HG03139 (cell line): ENCODE measurements around the gene SP2.

Experiments
- ATAC-seq: cut with Tn5 transposase; IDR thresholded peaks from one replicate; pipeline ENCODE4 v1.9.1; 2021; ENCODE audit not compliant: unreplicated experiment

SP2 gene

DNA sequence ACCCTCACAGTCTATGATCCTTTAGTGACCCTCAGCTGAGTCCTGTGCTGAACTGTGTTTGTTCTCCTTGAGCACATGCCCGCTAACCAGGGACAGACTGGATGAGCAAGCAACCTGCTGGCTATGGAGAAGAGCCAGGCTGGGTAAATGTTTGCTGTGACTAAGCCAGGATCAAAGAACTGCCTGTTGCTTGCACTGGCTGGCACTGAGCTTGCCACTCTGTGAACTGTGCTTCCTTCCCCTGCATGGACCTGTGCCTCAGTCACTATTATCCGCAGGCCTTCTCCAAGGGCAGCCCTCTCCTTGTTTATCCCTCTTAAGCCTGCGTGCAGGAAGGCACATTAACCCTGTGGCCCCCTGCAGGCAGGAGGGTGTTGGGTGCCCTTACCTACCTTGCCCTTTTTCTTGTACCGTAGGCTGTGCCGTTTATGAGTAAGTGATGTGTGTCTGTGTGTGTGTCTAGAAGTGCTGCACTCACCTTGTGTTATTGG is 52.7 kb downstream of the SP2 start:
- ATAC-seq, result no peak

DNA sequence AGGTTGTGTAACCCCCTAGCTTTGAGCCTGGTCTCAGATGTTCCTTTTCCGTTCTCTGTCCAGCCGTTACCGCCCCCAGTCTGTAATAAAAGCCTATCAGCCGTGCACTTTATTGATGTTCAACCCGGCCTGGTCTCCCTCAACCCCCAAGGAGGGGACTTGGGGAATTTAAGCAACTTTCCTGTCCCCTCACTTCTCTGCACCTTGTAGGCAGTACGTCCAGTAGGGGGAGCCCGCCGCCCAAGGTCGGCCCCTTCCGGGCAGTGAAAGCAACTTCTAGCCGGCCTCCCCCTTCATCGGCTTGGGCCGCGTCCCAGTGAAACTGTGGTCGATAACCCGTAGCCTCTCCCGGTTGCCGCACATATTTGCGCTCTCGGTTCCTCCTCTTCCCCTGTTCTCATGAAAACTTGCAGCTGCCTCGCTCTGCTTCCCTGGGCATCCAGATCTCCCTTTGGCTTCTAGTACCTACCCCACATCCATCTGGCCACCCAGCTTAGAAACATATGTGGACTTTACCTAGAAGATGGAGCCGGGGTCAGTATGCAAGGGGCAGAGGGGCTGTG is 53.2 kb downstream of the SP2 start:
- ATAC-seq, result no peak

DNA sequence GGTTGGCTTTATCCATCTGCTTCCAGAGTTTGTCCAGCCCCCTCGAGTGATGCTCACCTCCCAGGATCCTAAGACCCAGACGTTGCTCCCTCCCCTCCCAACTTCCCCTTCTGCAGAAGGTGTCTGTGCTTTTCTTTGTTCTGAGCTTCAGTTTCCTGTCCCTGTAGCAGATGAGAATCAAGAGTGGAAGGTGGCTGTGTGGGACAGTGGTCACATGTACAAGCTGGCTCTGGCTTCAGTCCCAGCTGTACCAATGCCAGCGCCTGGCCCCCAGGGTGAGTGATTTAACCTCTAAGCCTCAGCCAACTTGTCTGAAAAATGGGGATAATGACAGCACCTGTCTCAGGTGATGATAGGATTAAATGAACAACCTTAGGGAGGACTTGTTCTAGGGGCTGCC is 53.9 kb downstream of the SP2 start:
- no peak for ATAC-seq

DNA sequence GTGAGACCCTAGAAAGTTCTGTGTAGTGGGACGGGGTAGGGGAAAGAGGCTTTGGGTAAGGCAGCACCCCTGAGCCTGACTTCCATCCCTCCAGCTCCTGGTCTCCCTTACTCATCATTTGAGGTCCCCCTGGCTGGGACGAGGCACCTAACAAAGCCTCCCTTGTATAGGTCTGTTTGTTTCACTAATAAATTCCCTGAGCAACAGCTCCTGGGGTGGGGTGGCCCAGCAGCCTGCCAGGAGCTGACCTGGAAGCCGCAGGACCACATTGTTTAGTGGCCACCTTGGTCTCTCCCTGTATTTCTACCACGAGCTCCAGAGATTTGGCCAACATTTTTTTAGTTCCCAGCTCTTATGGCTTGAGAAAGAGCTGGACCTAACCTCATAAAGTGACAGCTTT is 54.4 kb downstream of the SP2 start:
- ATAC-seq, result no peak

GRCh38 chr17:47952171-47953021 is 56.4 kb downstream of the SP2 start:
- ATAC-seq, result no peak

GRCh38 chr17:47953909-47954308 is 57.9 kb downstream of the SP2 start:
- no peak for ATAC-seq

DNA sequence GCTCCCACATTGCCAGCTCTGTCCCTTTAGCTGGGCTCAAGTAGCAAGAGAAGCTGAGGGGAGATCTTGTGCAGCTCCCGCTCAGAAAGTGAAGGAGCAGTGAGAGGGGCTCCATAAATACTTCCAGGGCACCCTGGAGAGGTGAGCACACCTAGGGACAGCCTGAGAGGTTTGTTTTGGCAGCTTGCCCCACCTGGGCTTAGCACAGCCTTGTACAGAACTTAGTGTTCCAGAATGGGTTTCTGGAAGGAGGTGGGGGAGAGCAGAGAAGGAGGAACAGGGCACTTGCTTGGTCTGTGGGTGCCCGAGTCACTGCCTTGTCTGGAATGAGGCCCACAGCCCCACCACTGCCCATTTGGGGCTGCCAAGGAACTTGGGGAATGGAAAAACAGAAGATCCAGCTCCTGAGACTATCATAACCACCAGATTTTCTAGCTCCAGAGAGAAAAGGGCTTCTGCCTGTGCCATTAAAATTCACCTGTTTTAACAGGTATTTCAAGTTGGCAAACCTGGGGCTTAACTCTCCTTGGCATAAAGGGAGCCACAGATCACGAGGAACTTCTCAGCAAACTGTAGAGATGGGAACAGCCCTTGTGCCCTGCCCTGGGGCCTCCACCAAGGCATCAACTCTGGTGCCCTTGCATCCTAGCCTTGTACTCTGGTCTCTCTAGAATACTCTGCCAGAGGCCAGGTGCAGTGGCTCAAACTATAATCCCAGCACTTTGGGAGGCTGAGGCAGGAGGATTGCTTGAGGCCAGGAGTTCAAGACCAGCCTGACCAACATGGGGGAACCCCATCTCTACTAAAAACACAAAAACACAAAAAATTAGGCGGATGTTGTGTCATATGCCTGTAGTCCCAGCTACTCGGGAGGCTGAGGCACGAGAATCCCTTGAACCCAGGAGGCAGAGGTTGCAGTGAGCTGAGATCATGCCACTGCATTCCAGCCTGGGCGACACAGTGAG is 59.7 kb downstream of the SP2 start:
- ATAC-seq, result no peak

GRCh38 chr17:47956791-47957590 is 61.0 kb downstream of the SP2 start:
- no peak for ATAC-seq

GRCh38 chr17:47957591-47958490 is 61.8 kb downstream of the SP2 start, which contains the start of gene PRR15L:
PRR15L (minus strand) TSS chr17:47957883; CDS start chr17:47953234, 4,649 bp downstream.
- no peak for ATAC-seq

DNA sequence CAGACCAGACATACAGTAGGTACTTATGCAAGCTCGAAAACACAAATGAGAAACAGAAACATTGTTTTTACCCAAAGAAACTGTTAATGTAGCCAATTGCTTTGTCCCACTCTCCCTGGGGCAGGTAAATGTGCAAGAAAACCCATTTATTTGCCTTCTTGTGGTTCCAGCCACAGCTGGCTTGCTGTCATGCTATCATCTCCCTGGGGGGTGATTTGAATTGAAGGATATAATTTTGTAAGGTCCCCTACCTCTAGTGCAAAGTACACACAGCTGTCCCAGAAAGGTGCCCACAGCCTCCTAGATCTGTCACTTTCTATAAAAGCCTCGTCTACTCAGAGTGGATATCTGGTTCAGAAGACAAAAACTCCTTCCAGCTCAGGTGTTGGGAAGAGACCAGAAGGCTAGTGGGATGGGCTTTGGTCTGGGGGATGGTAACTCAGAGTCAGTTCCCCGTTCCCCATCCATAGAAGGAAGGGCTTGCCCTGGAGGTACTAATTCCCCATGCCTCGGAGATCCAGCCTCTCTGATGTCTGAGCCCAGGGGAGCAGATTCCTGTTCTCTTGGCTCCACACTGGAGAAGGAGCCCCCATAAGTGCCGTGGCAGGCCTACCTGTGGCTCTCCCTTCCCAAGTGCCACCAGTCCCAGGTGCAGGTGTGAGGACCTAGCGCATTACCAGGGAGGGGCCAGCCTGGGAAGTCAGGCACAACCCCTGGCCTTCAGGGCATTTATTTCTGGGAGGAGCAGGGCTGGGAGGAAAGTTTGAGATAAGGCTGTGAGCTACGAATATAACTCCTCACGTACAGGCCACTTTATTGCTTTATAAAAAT is 64.0 kb downstream of the SP2 start:
- no peak for ATAC-seq

DNA sequence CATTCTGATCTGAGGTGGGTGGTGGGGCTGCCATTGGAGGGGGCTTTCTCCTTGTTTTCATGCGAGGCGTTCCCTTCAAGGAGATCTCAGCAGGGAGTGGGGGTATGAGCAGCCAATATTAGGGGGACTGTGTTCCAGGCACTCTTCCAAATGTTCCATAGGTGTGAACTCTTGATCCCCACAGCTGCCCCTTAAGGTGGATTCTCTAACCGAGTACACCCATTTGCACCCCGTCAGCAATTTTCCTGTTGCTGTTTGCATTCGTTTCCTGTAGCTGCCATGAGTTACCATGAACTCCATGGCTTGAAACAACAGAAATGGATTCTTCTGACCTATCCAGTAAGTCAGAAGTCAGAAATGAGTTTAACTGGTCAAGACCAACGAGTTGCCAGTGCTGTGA is 65.4 kb downstream of the SP2 start:
- no peak for ATAC-seq

- ATAC-seq, result no peak
Observed at GRCh38 chr17:47962901-47963300, 66.9 kb downstream of the SP2 start.

DNA sequence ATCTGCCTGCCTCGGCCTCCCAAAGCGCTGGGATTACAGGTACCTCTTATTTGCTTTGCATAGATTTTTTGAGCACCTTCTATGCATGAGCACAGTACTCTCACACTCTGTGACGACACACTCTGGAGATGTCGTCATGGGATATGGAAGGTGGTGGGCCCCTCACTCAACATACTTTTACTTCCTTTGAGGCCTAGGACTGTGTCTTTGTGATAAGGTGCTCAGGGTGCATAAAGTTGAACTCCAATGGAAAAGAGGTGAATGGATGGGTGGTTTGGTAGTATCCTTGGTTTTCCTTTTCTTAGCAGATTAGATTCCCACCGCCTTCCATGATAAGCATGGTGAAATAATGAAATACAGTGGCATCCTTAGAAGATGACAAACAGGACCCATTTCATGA is 68.8 kb downstream of the SP2 start:
- no peak for ATAC-seq

- ATAC-seq, result no peak
Observed at GRCh38 chr17:47966079-47966519, 70.1 kb downstream of the SP2 start.

GRCh38 chr17:47967607-47968252 is 71.7 kb downstream of the SP2 start:
- no peak for ATAC-seq

- no peak for ATAC-seq
Observed at GRCh38 chr17:47968836-47969235, 72.8 kb downstream of the SP2 start.

GRCh38 chr17:47969930-47970724 is 74.1 kb downstream of the SP2 start:
- ATAC-seq, result no peak
